Right cardiac atrium (tissue), 5 donors: ENCODE results near the gene HBQ1. TPM values are rescaled to one million over a fixed set of nuclear protein-coding genes. Genes with fewer than 3 reads are reported as not detected.
"Not testable (repeated sequence)": the region's sequence is repeated elsewhere in the genome, so short reads cannot be mapped to it uniquely, and the experiment has no call there.

Source experiments
- ATAC-seq, 2 donors: fragments of 200-7000 bp; cut with Tn5 transposase; one replicate each; pipeline versions ENCODE4 v1.8.0 to v1.9.1; 2020; ENCODE audit warnings: moderate library complexity in 2 of 2, mild to moderate bottlenecking in 1 of 2
- DNase-seq, 3 donors: peaks; one replicate each; pipeline ENCODE4 v3.0.0-alpha.2; 2020
- H3K27ac ChIP-seq: one replicate; pipeline ENCODE4 v1.5.1; 2013; ENCODE audit warnings: mild to moderate bottlenecking, low read length, control low read depth, moderate library complexity
- H3K27me3 ChIP-seq: one replicate; pipeline ENCODE4 v1.6.1; 2013; ENCODE audit not compliant: control insufficient read depth, insufficient read depth
- H3K4me1 ChIP-seq: one replicate; pipeline ENCODE4 v1.6.1; 2013; ENCODE audit warnings: low read length; ENCODE audit not compliant: control insufficient read depth, insufficient read depth
- H3K4me3 ChIP-seq: one replicate; pipeline ENCODE4 v1.5.1; 2013; ENCODE audit warnings: low read length, control low read depth
- H3K9me3 ChIP-seq: one replicate; pipeline ENCODE4 v1.6.1; 2013; ENCODE audit warnings: low read length; ENCODE audit not compliant: control insufficient read depth
- WGBS: extraction: QIAGEN DNeasy Blood & Tissue Kit; methylation state at CpG from one replicate; pipeline ENCODE4 v1.1.7; 2013; 5-methylcytosine and 5-hydroxymethylcytosine counted together
- intact Hi-C, 4 donors: fragments of 100-400 bp; cut with DNase I; formaldehyde crosslinking; loops; one replicate each; pipeline versions ENCODE4 v1.11.0 to v1.14.0; 2022 to 2023
- polyA plus RNA-seq: library from polyadenylated mRNA; stranded (reverse); fragments of 200-250 nt; gene quantifications from one replicate; pipeline ENCODE4 v1.2.3, GENCODE V29; 2013
- total RNA-seq, 4 donors: library from RNA; stranded (reverse); fragmentation: NEBNext Ultra II Directional; extraction: Animal tissue kit (Norgen Biotek cat#: 25700); gene quantifications; one replicate each; pipeline ENCODE4 v1.2.1, GENCODE V29; 2021
- donor health status: healthy with polysubstance abuse.
- donor health status: DM: no; HTN: yes; CAD: no.
- donor health status: DM: no; HTN: no; CAD: no.
- donor health status: DM: no; HTN: yes; CAD: no; lungs with severe emphysema.
- donor health status: DM: yes; HTN: yes; CAD: no.

Gene HBQ1
- total and polyA plus RNA-seq, 5 donors, result not detected

DNA sequence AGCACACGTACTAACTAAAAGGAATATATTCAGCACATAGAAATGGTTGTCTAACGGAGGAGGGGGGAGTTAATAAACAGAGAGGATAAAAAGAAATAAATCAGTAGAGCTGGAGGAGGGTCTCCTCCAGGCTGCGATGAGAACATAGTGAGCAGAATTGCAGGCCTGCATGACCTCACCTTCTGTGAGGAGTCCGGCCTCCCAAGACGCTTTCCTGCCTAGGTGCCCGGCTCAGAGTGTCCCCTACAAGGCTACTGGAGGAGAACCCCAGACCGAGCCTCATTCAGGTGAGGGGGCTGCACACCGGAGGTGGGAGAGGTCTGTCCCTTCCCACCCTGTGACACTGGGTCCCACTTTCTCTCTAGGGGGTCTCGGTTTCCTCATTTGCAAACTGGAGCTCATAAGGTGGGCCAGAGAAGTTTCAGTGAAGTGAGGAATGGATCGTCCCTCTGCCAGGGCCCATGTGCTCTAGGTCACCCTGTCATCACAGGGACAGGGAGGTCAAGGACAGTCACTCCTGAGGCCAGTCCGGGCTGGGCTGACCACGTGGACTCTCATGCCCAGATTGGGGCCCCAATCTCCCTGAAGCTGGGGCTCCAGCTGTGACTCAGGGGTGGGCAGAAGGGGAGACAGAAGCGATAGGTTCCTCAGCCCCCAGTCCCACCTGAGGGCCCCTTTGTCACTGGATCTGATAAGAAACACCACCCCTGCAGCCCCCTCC lies 17.8 kb upstream of the HBQ1 start:
- H3K9me3 ChIP-seq, result no peaks in the 10 kb centered on the region
- no peaks in the 10 kb centered on the region for H3K27me3 ChIP-seq
- DNase-seq (no peak), ATAC-seq (no peak)
- no peak overlapping the region for H3K27ac ChIP-seq
- intact Hi-C loops, result no loop called here
- 85% methylated on average over 13 of the region's 13 CpGs for WGBS
- no peak overlapping the region for H3K4me3 ChIP-seq
- H3K4me1 ChIP-seq, result peaks cover 2% of the 10 kb centered on the region

DNA sequence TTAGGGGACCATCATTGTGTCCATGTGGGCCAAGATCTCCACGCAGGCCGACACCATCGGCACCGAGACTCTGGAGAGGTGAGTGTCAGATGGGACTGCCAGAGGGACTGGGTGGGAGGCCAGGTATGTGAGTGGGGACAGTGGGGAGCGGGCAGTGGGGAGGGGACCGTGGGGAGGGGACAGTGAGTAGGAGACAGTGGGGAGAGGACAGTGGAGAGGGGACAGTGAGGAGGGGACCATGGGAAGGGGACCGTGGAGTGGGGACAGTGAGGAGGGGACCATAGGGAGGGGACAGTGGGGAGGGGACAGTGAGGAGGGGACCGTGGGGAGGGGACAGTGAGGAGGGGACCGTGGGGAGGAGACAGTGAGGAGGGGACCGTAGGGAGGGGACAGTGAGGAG lies 17.1 kb upstream of the HBQ1 start:
- intact Hi-C loops, ATAC-seq, H3K27ac ChIP-seq, H3K4me3 ChIP-seq, H3K4me1 ChIP-seq, H3K9me3 ChIP-seq, H3K27me3 ChIP-seq: not testable (repeated sequence)
- DNase-seq, result peak in 1 of 3 donors; percentile 23
- WGBS, result 86% methylated on average over 10 of the region's 10 CpGs

DNA sequence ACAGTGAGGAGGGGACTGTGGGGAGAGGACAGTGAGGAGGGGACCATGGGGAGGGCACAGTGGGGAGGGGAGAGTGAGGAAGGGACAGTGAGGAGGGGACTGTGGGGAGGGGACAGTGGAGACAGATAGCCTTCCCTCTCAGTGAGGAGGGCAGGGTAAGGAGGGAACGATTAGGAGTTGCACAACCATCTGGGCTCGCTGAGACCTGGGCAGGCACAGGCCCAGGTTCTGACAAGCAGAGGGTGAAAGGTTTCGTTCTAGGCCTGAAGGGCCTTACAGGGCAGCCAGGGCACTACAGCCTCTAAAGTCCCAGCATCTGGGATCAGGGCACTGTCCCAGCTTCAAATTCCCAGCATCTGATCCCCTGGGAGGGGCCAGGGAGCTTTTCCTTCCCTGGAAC lies 16.6 kb upstream of the HBQ1 start:
- DNase-seq, intact Hi-C loops, H3K27me3 ChIP-seq, H3K9me3 ChIP-seq, H3K4me1 ChIP-seq, H3K4me3 ChIP-seq, H3K27ac ChIP-seq: not testable (repeated sequence)
- WGBS, result 23% methylated on average over 2 of the region's 3 CpGs
- peak; percentile 18 to 22 for ATAC-seq

GRCh38 chr16:164134-164823 lies 16.0 kb upstream of the HBQ1 start:
- H3K9me3 ChIP-seq, intact Hi-C loops, H3K4me3 ChIP-seq, H3K27me3 ChIP-seq, H3K4me1 ChIP-seq, H3K27ac ChIP-seq, DNase-seq: not testable (repeated sequence)
- ATAC-seq, result peak; percentile 22 to 36
- WGBS, result 0% methylated on average over 11 of the region's 80 CpGs

DNA sequence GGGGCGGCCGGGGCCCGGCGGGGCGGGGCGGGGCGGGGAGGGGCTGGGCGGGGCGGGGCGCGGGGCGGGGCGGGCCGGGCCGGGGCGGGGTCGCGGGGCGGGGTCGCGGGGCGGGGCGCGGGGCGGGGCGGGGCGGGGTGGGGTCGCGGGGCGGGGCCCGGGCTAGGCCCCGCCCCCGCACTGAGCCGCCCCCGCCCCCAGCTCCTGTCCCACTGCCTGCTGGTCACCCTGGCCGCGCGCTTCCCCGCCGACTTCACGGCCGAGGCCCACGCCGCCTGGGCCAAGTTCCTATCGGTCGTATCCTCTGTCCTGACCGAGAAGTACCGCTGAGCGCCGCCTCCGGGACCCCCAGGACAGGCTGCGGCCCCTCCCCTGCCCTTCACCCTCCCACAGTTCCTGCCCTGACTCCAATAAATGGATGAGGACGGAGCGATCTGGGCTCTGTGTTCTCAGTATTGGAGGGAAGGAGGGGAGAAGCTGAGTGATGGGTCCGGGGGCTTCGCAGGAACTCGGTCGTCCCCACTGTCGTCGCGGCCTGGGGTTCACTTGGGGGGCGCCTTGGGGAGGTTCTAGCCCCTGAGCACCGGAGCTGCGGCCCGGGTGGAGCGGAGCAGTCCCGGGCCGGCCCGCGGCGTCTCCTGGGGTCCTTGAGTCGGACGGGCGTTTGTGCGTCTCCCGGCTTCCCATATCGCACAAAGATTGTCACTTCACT lies 15.3 kb upstream of the HBQ1 start:
- peak; percentile 33 to 37 for ATAC-seq
- H3K27ac ChIP-seq, result no peak overlapping the region
- intact Hi-C loops, result no loop called here
- WGBS, result 3% methylated on average over 46 of the region's 77 CpGs
- H3K9me3 ChIP-seq, result no peaks in the 10 kb centered on the region
- H3K4me3 ChIP-seq, result peak overlapping the region; percentile 1
- H3K27me3 ChIP-seq, result no peaks in the 10 kb centered on the region
- peaks cover 2% of the 10 kb centered on the region for H3K4me1 ChIP-seq
- DNase-seq, result peak in 1 of 3 donors; percentile 21

DNA sequence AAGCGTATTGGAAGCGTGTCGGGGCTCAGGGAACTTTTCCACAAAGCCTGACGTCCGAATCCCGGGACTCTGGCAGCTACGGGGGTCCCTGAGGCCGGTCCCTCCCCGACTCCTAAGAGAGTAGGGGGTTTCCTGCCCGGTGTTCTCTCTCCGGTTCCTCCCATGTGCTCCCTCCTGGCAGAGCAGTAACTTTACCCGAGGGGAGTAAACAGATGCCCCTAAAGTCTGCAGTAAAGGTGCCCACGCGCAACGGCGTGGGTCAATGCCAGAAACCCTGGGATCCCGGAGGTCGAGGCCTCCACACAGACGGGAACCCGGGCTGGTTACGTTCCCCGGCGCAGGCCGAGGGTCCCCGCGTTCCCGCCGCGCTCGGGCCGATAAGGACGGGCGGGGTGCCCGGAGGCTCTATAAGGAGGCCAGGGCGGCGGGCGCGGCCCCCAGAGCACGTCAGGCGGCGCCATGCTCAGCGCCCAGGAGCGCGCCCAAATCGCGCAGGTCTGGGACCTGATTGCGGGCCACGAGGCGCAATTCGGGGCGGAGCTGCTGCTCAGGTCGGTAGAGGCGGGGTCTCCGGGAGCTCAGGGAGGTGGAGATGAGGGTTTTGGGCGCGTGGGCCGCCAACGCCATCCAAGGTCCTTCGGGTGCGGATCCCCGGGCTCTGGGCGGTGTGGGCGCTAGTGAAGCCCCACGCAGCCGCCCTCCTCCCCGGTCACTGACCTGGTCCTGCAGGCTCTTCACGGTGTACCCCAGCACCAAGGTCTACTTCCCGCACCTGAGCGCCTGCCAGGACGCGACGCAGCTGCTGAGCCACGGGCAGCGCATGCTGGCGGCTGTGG lies 14.5 kb upstream of the HBQ1 start, which contains the start of gene HBM:
Gene HBM (plus strand): TSS at position 440 of the 836 bp plus-strand sequence. CDS start 20 bp downstream, at position 460.
- ATAC-seq, result no peak
- H3K27me3 ChIP-seq, result no peaks in the 10 kb centered on the region

GRCh38 chr16:166375-167121 lies 13.7 kb upstream of the HBQ1 start:
- 3% methylated on average over 45 of the region's 45 CpGs for whole genome bisulfite sequencing
- Histone ChIP-seq H3K4me1 (peaks cover 2% of the 10 kb centered on the region), H3K27me3 (no peaks in the 10 kb centered on the region), H3K27ac (no peak overlapping the region), H3K9me3 (no peaks in the 10 kb centered on the region), H3K4me3 (no peak overlapping the region)
- ATAC-seq (no peak), DNase-seq (peak in 1 of 3 donors; percentile 36)
- intact Hi-C loops, result no loop called here

More for the DNA sequence above, 14.5 kb upstream of the HBQ1 start, which contains the start of gene HBM:
- intact Hi-C loops, result no loop called here
- Histone ChIP-seq H3K9me3 (no peaks in the 10 kb centered on the region), H3K4me3 (peak within 1 kb of the TSS; percentile 1), H3K4me1 (peaks cover 2% of the 10 kb centered on the region), H3K27ac (no peak within 1 kb of the TSS)
- peak in 1 of 3 donors; percentile 24 for DNase-seq
- WGBS, result 3% methylated on average over 75 of the region's 75 CpGs

- H3K27me3 ChIP-seq, result no peaks in the 10 kb centered on the region
- no peak overlapping the region for H3K4me3 ChIP-seq
- no peak for ATAC-seq
- 6% methylated on average over 11 of the region's 11 CpGs for WGBS
- H3K9me3 ChIP-seq, result no peaks in the 10 kb centered on the region
- peaks cover 2% of the 10 kb centered on the region for H3K4me1 ChIP-seq
- peak in 1 of 3 donors; percentile 10 for DNase-seq
- no peak overlapping the region for H3K27ac ChIP-seq
- intact Hi-C loops, result no loop called here
Observed at GRCh38 chr16:167122-167690, 13.1 kb upstream of the HBQ1 start.

DNA sequence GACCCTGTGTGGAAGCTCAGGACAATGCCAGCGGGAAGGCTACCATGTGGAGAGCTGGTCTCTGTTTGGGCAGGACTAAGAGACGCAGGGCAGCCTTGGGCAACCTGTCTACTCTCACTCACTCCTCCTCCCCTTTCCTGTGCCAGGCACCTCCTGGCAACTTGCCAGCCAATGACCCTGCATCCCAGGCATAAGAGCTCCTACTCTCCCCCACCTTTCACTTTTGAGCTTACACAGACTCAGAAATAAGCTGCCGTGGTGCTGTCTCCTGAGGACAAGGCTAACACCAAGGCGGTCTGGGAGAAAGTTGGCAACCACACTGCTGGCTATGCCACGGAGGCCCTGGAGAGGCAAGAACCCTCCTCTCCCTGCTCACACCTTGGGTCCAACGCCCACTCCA lies 11.8 kb upstream of the HBQ1 start:
- no peaks in the 10 kb centered on the region for H3K27me3 ChIP-seq
- 55% methylated on average over 6 of the region's 6 CpGs for WGBS
- DNase-seq, result peak in 1 of 3 donors; percentile 38
- ATAC-seq, result no peak
- H3K4me3 ChIP-seq, result no peak overlapping the region
- no peak overlapping the region for H3K27ac ChIP-seq
- H3K9me3 ChIP-seq, result no peaks in the 10 kb centered on the region
- peaks cover 2% of the 10 kb centered on the region for H3K4me1 ChIP-seq
- intact Hi-C loops, result no loop called here

DNA sequence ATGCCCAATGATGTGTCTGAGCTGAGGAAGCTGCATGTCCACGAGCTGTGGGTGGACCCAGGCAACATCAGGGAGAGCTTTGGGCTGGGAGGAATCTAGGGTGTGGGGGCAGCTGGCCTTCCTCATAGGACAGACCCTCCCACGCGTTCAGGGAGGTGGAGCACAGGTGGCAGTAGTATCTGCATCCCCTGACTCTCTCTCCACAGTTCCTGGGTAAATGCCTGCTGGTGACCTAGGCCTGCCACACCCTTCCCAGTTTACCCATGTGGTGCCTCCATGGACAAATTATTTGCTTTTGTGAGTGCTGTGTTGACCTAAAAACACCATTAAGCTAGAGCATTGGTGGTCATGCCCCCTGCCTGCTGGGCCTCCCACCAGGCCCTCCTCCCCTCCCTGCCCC lies 11.2 kb upstream of the HBQ1 start:
- DNase-seq, result peak in 1 of 3 donors; percentile 5
- no peak overlapping the region for H3K4me3 ChIP-seq
- no peaks in the 10 kb centered on the region for H3K27me3 ChIP-seq

More for the DNA sequence above, 11.2 kb upstream of the HBQ1 start:
- intact Hi-C loops, result no loop called here
- ATAC-seq, result no peak
- peaks cover 2% of the 10 kb centered on the region for H3K4me1 ChIP-seq
- H3K9me3 ChIP-seq, result no peaks in the 10 kb centered on the region
- WGBS, result 24% methylated on average over 3 of the region's 3 CpGs
- no peak overlapping the region for H3K27ac ChIP-seq
